Kidney epithelial cell (primary cell): ENCODE results near the gene SOCS7. TPM values are rescaled to one million over a fixed set of nuclear protein-coding genes. Genes with fewer than 3 reads are reported as not detected.

Experiments
- DNase-seq: peaks from one replicate; pipeline ENCODE4 v3.0.0-alpha.2; 2010; ENCODE audit warnings: low read depth
- H3K27me3 ChIP-seq: 2 replicates; pipeline ENCODE4 v1.6.0; 2011; ENCODE audit warnings: low read length; ENCODE audit not compliant: control insufficient read depth, insufficient read depth
- H3K36me3 ChIP-seq: 2 replicates; pipeline ENCODE4 v1.5.1; 2011; ENCODE audit warnings: low read length; ENCODE audit not compliant: control insufficient read depth, insufficient read depth
- H3K4me3 ChIP-seq: 2 replicates; pipeline ENCODE4 v1.5.1; 2011; ENCODE audit warnings: low read depth, mild to moderate bottlenecking, control low read depth, low read length
- total RNA-seq: library from RNA; depleted of rRNA; stranded (reverse); fragments of >200 nt; gene quantifications from 2 replicates; pipeline ENCODE4 v1.2.3, GENCODE V29; 2015
- TF ChIP-seq, protein P1 (sequence below): IDR thresholded peaks from 2 replicates; pipeline ENCODE4 v1.5.1; 2011; ENCODE audit warnings: mild to moderate bottlenecking, moderate library complexity, low read length, control low read depth, inconsistent platforms; ENCODE audit not compliant: insufficient read depth, poor library complexity, severe bottlenecking

SOCS7 gene
- total RNA-seq, 1 donor from 2014 or later = 24.3 TPM

- DNase-seq = no peak
- peaks cover 2% of the 10 kb centered on the region for H3K36me3 ChIP-seq
These were observed 10.2 kb downstream of the SOCS7 start for GRCh38 chr17:38361694-38362465.

GRCh38 chr17:38363016-38363415 lies 11.4 kb downstream of the SOCS7 start:
- H3K27me3 ChIP-seq = no peaks in the 10 kb centered on the region
- DNase-seq = no peak
- H3K36me3 ChIP-seq = peaks cover 2% of the 10 kb centered on the region
- H3K4me3 ChIP-seq = no peak overlapping the region
- TF ChIP-seq, protein P1, sequence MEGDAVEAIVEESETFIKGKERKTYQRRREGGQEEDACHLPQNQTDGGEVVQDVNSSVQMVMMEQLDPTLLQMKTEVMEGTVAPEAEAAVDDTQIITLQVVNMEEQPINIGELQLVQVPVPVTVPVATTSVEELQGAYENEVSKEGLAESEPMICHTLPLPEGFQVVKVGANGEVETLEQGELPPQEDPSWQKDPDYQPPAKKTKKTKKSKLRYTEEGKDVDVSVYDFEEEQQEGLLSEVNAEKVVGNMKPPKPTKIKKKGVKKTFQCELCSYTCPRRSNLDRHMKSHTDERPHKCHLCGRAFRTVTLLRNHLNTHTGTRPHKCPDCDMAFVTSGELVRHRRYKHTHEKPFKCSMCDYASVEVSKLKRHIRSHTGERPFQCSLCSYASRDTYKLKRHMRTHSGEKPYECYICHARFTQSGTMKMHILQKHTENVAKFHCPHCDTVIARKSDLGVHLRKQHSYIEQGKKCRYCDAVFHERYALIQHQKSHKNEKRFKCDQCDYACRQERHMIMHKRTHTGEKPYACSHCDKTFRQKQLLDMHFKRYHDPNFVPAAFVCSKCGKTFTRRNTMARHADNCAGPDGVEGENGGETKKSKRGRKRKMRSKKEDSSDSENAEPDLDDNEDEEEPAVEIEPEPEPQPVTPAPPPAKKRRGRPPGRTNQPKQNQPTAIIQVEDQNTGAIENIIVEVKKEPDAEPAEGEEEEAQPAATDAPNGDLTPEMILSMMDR = no peak

More at GRCh38 chr17:38361694-38362465, 10.2 kb downstream of the SOCS7 start:
- no peak overlapping the region for H3K4me3 ChIP-seq
- H3K27me3 ChIP-seq = no peaks in the 10 kb centered on the region
- TF ChIP-seq, protein P1 = no peak

DNA sequence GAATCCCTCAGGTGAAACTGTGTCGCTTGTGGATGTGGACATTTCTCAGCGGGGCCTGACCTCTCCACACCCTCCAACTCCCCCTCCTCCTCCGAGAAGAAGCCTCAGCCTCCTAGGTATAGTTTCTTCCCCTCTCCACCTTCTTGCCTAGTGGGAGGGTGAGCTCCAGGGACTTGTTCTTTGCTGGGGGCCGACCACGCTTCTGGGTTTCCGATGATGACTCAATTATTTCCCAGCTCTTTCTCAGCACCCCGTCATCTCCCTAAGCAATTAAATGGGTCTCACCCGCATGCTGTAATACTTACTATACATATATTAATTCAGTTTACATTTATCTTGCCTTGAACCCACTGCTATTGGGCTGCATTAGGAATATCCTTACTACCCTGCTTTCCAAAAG lies 13.1 kb downstream of the SOCS7 start:
- TF ChIP-seq, protein P1 = no peak
- Histone ChIP-seq H3K36me3 (peaks cover 2% of the 10 kb centered on the region), H3K27me3 (no peaks in the 10 kb centered on the region), H3K4me3 (no peak overlapping the region)
- no peak for DNase-seq

DNA sequence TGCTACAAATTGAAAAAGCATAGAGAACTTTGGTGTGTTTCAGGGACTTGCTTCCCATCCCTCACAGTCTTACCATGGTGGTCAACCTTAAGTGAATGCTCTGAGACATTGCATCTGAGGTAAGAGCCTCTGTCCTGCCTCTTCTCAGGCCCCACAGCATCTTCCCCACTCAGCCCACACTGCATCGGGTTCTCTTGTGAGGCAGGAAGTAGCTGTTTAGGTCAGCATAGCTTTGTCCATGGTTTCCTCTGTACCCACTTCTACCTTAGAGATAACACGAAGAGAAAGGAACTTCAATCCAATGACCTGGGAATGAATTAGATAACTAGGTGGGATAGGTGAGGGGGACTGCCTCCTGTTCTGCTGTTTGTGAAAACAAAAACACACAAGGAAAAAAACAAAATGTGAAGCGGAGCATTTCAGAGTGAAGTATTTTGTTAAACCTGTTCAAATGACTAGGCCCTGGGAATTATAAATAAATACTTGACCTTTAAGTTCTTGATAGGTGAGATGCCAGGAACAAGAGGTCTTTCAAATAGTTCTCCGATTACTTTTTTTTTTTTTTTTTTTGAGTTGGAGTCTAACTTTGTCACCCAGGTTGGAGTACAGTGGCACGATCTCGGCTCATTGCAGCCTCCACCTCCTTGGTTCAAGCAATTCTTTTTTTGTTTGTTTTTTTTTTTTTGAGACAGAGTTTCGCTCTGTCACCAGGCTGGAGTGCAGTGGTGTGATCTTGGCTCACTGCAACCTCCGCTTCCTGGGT lies 17.7 kb downstream of the SOCS7 start:
- Histone ChIP-seq H3K36me3 (peaks cover 2% of the 10 kb centered on the region), H3K4me3 (no peak overlapping the region), H3K27me3 (no peaks in the 10 kb centered on the region)
- TF ChIP-seq, protein P1 = no peak
- DNase-seq = no peak

- Histone ChIP-seq H3K27me3 (no peaks in the 10 kb centered on the region), H3K4me3 (no peak overlapping the region), H3K36me3 (no peaks in the 10 kb centered on the region)
- TF ChIP-seq, protein P1 = no peak
- DNase-seq = no peak
These were observed 27.8 kb downstream of the SOCS7 start for GRCh38 chr17:38379448-38379847.

- TF ChIP-seq, protein P1 = no peak
These were observed 43.4 kb downstream of the SOCS7 start for GRCh38 chr17:38395090-38395489.

More at GRCh38 chr17:38395090-38395489, 43.4 kb downstream of the SOCS7 start:
- Histone ChIP-seq H3K4me3 (no peak overlapping the region), H3K36me3 (peaks cover 1% of the 10 kb centered on the region), H3K27me3 (no peaks in the 10 kb centered on the region)
- no peak for DNase-seq
